Pancreas (tissue), 10 donors: Measurements from ENCODE around the gene TRIM29. TPM values are rescaled to one million over a fixed set of nuclear protein-coding genes. Genes with fewer than 3 reads are reported as not detected.

ENCODE experiments used
- ATAC-seq, 4 donors: fragments of 200-7000 bp; cut with Tn5 transposase; one replicate each; pipeline versions ENCODE4 v1.8.0 to v1.9.1; 2020; ENCODE audit warnings: mild to moderate bottlenecking in 4 of 4, moderate library complexity in 4 of 4
- DNase-seq, 6 donors: peaks; one replicate each; pipeline ENCODE4 v3.0.0-alpha.2; 2020
- FAIRE-seq: peaks from 2 replicates; lab custom pipeline; 2012; peaks lifted over from hg19 to GRCh38; lab: Jason Lieb, UNC
- H3K27ac ChIP-seq, 4 donors: fragments of 200-600 bp; sonication (generic); 1 replicate in 3 of 4; 2 replicates in 1 of 4; pipeline versions ENCODE4 v1.5.0 to v1.8.0; 2020
- H3K27me3 ChIP-seq, 4 donors: fragments of 200-600 bp; one replicate each; pipeline ENCODE4 v1.8.0; 2021
- H3K36me3 ChIP-seq, 3 donors: fragments of 200-600 bp; sonication (generic) in 1 of 3; one replicate each; pipeline versions ENCODE4 v1.5.0 to v1.8.0; 2020 to 2021
- H3K4me1 ChIP-seq, 3 donors: fragments of 200-600 bp; one replicate each; pipeline ENCODE4 v1.8.0; 2021
- H3K4me3 ChIP-seq, 4 donors: fragments of 200-600 bp; sonication (generic) in 2 of 4; one replicate each; pipeline versions ENCODE4 v1.5.0 to v1.8.0; 2020 to 2021
- H3K9me3 ChIP-seq, 4 donors: fragments of 200-600 bp; one replicate each; pipeline ENCODE4 v1.8.0; 2021
- CTCF ChIP-seq, 4 donors: fragments of 200-600 bp; sonication (generic) in 3 of 4; IDR thresholded peaks; one replicate each; pipeline versions ENCODE4 v1.5.0 to v1.8.0; 2021; ENCODE audit warnings: antibody characterized with exemption in 4 of 4
- WGBS, 2 donors: extraction: QIAGEN DNeasy Blood & Tissue Kit; methylation state at CpG; one replicate each; pipeline ENCODE4 v1.1.7; 2013; 5-methylcytosine and 5-hydroxymethylcytosine counted together
- intact Hi-C, 3 donors: fragments of 100-400 bp; cut with DNase I; formaldehyde crosslinking; loops; one replicate each; pipeline versions ENCODE4 v1.11.1 to v1.14.2; 2022
- polyA plus RNA-seq, 2 donors: library from polyadenylated mRNA; stranded (reverse); fragments of 200-250 nt; gene quantifications; one replicate each; pipeline ENCODE4 v1.2.3, GENCODE V29; 2013
- total RNA-seq, 6 donors: library from RNA; stranded (reverse); fragmentation: NEBNext Ultra II Directional in 4 of 6; extraction: Animal tissue kit (Norgen Biotek cat#: 25700) in 4 of 6; gene quantifications; one replicate each; pipeline versions ENCODE4 v1.2.1 to v1.2.4, GENCODE V29; 2021 to 2023
- donor health status: healthy with polysubstance abuse.
- donor health status: DM: no; HTN: no; CAD: no; lungs with moderate emphysema.
- donor health status: DM: no; HTN: no; CAD: no.
- donor health status: control.
- donor health status: control.
- donor health status: Bipolar disorder and iron deficiency.
- donor health status: DM: yes; HTN: yes; CAD: no.
- donor health status: DM: no; HTN: no; CAD: no.
- donor health status: DM: no; HTN: no; CAD: no.
- donor health status: DM: yes; HTN: yes; CAD: no.

TRIM29 gene
- total and polyA plus RNA-seq, 8 donors, result 0.38 to 1.7 (median 0.61) TPM

- H3K9me3 ChIP-seq, result no peaks in the 10 kb centered on the region
- DNase-seq (peak in 2 of 6 donors; percentile 3 to 34), ATAC-seq (no peak), FAIRE-seq (no peak)
- WGBS, 2 donors, result 88 to 94% methylated on average over 11 of the region's 11 CpGs
- intact Hi-C loops, result no loop called here
- H3K36me3 ChIP-seq, result no peaks in the 10 kb centered on the region
- no peaks in the 10 kb centered on the region for H3K27me3 ChIP-seq
- no peak overlapping the region for H3K27ac ChIP-seq
- no peaks in the 10 kb centered on the region for H3K4me1 ChIP-seq
- TF ChIP-seq CTCF (IDR thresholded peaks at IDR 0.05), result no peak
- no peak overlapping the region for H3K4me3 ChIP-seq
These were observed 4.5 kb downstream of the TRIM29 start for GRCh38 chr11:120133216-120134105.

DNA sequence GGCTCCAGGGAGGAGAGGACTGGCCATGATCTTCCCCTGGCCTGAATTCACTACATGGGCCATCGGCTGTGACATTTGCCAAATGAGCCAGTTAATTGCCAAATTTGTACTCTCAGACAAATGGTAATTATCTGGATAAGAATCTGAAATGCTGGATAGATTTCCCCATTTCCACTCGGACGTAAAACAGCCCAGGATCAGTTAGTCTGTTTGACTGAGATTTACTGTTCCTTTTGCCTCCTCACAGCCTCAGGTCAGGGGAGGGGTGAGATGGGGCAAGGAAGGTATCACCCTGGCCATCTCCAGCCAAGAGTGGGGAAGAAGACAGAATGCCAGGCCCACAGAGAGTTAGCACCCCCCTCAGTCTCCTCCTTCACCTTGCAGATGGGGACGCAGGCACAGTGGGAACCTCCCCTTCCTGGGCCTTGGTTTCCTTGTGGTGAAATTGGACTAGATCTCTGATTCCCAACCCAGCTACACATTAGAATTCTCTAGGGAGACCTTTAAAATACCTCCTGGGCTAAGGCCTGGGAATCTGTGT lies 5.2 kb downstream of the TRIM29 start:
- Histone ChIP-seq H3K4me1 (no peaks in the 10 kb centered on the region), H3K27ac (peak overlapping the region in 3 of 4 donors; percentile 27 to 50 (median 29)), H3K4me3 (no peak overlapping the region), H3K27me3 (no peaks in the 10 kb centered on the region), H3K9me3 (no peaks in the 10 kb centered on the region), H3K36me3 (no peaks in the 10 kb centered on the region)
- FAIRE-seq (no peak), ATAC-seq (no peak), DNase-seq (peak in 1 of 6 donors; percentile 10)
- intact Hi-C loops, result no loop called here
- 67 to 70% methylated on average over 4 of the region's 4 CpGs for WGBS, 2 donors
- no peak for TF ChIP-seq CTCF (IDR thresholded peaks at IDR 0.05)

DNA sequence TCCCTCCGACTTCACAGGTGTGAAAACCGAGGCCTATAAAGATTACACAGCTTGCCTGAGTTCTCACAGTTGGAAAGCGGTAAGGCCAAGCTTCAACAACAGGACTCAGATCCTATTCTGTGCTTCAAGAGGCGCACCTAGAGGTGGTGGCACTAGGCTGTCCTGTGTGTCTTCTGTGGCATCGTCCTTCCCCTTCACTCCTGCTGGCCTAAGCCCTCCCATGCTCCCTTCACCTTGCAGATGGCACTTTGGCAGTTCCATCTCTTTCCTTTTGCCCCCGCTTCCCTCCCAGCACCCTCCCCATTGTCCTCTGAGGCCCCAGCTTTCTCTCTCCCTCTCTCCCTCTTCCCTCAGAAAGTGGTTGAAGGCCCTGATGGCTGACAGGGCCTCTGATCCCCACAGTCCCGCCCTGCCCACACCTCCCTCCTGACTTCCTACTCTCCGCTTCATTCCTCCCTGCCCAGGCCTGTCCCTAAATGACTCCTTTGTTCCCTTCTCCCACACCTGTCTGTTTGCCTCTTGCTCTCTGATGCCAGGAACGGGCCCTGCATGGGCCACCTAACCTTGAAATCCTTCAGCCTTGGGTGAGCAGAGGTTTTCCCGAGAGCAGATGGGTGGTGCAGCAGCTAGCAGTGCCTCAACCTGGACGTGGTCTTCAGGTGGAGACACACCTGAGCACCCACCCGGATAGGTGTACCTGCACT lies 5.8 kb downstream of the TRIM29 start:
- no peaks in the 10 kb centered on the region for H3K9me3 ChIP-seq
- peak in 3 of 6 donors; percentile 38 to 46 (median 39) for DNase-seq
- intact Hi-C loops, result no loop called here
- no peaks in the 10 kb centered on the region for H3K4me1 ChIP-seq
- H3K36me3 ChIP-seq, result no peaks in the 10 kb centered on the region
- peak; percentile 58 to 90 (median 74) for ATAC-seq
- 45 to 53% methylated on average over 12 of the region's 12 CpGs for WGBS, 2 donors
- no peak overlapping the region for H3K4me3 ChIP-seq
- TF ChIP-seq CTCF (IDR thresholded peaks at IDR 0.05), result no peak
- no peaks in the 10 kb centered on the region for H3K27me3 ChIP-seq
- H3K27ac ChIP-seq, result peak overlapping the region in 3 of 4 donors; percentile 27 to 50 (median 29)
- no peak for FAIRE-seq

DNA sequence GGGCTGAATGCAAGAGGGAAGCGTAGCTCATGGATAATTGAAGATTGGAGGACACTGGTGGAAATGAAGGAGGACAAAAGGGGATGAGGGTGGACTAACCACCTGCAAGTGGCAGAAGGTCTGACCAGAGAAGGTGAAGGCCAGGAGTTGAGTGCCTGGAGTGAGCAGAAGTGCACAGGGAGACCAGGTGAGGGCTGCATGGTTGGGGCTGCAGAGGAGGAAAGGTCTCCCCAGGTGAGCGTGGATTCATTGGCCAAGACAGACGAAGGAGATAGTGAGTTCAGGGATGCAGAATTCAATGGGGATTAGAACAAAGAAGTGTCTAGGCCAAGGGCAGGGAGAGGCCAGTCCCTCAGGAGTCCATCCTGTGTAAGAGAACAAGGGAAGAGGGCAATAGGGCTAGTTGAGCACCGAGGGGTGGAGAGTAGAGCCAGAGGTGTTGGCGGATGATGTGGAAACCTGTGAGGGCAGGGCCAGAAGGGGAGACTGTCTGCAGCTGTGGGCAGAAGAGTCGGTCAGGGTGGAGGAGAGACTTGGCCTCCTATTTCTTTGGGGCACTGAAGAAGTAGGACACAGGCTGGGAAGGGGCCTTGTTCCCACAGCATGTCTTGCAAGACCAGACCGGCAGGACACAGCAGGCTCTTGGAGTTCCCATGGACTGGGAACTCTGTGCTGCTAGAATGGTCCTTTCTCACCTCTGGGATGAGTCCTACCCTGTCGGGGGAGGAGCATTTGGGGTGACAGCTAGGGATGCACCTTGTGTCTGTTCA lies 6.7 kb downstream of the TRIM29 start:
- WGBS, 2 donors, result 88 to 93% methylated on average over 8 of the region's 8 CpGs

More for the DNA sequence above, 6.7 kb downstream of the TRIM29 start:
- no peak for ATAC-seq
- DNase-seq, result peak in 1 of 6 donors; percentile 32
- H3K4me1 ChIP-seq, result no peaks in the 10 kb centered on the region
- no peak overlapping the region for H3K4me3 ChIP-seq
- no peaks in the 10 kb centered on the region for H3K9me3 ChIP-seq
- intact Hi-C loops, result no loop called here
- no peaks in the 10 kb centered on the region for H3K36me3 ChIP-seq
- FAIRE-seq, result no peak
- no peaks in the 10 kb centered on the region for H3K27me3 ChIP-seq
- no peak overlapping the region for H3K27ac ChIP-seq
- no peak for TF ChIP-seq CTCF (IDR thresholded peaks at IDR 0.05)
